ENCODE measurements around the gene SOX6. TPM values are rescaled to one million over a fixed set of nuclear protein-coding genes. Genes with fewer than 3 reads are reported as not detected.

Gene SOX6
- total and polyA plus RNA-seq, 2 donors (not counting 3 experiments of a cell fraction or from before 2014, with no cell fraction given) = 0.14 to 3.7 TPM

GRCh38 chr11:15955595-15955994, 400.8 kb downstream of the SOX6 start:
- Histone ChIP-seq H3K9ac (replicated peaks; ENCODE audit: extremely low read depth, insufficient read depth, low read length) (no peak overlapping the region), H3K4me3 (replicated peaks in 1 of 3; ENCODE audit: insufficient read depth in 1 of 3, low read depth in 1 of 3, low read length in 3 of 3) (no peak overlapping the region), H4K20me1 (replicated peaks; ENCODE audit: control insufficient read depth, extremely low read depth, insufficient read depth, low read length) (no peaks in the 10 kb centered on the region), H3K4me1 (ENCODE audit: control insufficient read depth, extremely low read depth, insufficient read depth, low read length) (no peaks in the 10 kb centered on the region), H3K27me3 (ENCODE audit: control insufficient read depth in 2 of 2, insufficient read depth in 2 of 2, low read length in 2 of 2) (peaks cover 5% of the 10 kb centered on the region in 2 experiments), H3K4me2 (ENCODE audit: insufficient read depth, low read length) (no peak overlapping the region), H3K79me2 (ENCODE audit: control insufficient read depth, insufficient read depth, low read length) (no peaks in the 10 kb centered on the region), H2AFZ (ENCODE audit: low read depth, low read length) (no peak overlapping the region), H3K36me3 (ENCODE audit: control insufficient read depth in 2 of 2, extremely low read depth in 1 of 2, insufficient read depth in 2 of 2, low read length in 2 of 2) (no peaks in the 10 kb centered on the region), H3K9me1 (replicated peaks; ENCODE audit: control insufficient read depth, extremely low read depth, insufficient read depth, low read length) (no peaks in the 10 kb centered on the region), H3K27ac (ENCODE audit: insufficient read depth, low read depth, low read length) (no peak overlapping the region), H3K9me3 (replicated peaks; ENCODE audit: control insufficient read depth, insufficient read depth, low read length) (no peaks in the 10 kb centered on the region)
- ChIA-PET CTCF (interaction anchor here (1.9 kb wide), 1 partner anchor 15 kb away, joined by 7 read pairs; no protein-coding TSS in a partner anchor), POLR2A (no interaction called here)
- intact Hi-C loops (cut with micrococcal nuclease) = no loop called here
- BruUV-seq (replicated peaks) = no TSS peak
- dilution Hi-C loops (cut with MboI; ENCODE audit: extremely low pct_ligation_motif_present, low sequenced_read_pairs) = no loop called here
- FAIRE-seq = no peak
- no peak for DNase-seq (ENCODE audit: low read depth, low spot score)
- TF ChIP-seq FOS (IDR thresholded peaks at IDR 0.05; ENCODE audit: borderline replicate concordance, insufficient read depth, low read length) (no peak), POLR2A (IDR thresholded peaks at IDR 0.05; ENCODE audit: low read depth, low read length) (no peak), CTCF (IDR thresholded peaks at IDR 0.05; ENCODE audit: extremely low read depth in 1 of 2, insufficient read depth in 1 of 2, low read depth in 1 of 2, low read length in 2 of 2) (no peak), GATA2 (IDR thresholded peaks at IDR 0.05; ENCODE audit: insufficient read depth, insufficient read length, low read depth, low read length) (no peak), EZH2 (IDR thresholded peaks at IDR 0.05; ENCODE audit: borderline replicate concordance, low read depth, low read length, severe bottlenecking) (no peak)
